Left ventricle myocardium inferior (tissue), 1 donor: Measurements from ENCODE around the gene SCLT1. TPM values are rescaled to one million over a fixed set of nuclear protein-coding genes. Genes with fewer than 3 reads are reported as not detected.

Experiments
- DNase-seq: peaks from one replicate; pipeline ENCODE4 v3.0.0-alpha.2; 2020
- H3K27ac ChIP-seq: fragments of 200-600 bp; replicated peaks from 2 replicates; pipeline ENCODE4 v1.8.0; 2021
- H3K27me3 ChIP-seq: fragments of 200-600 bp; 2 replicates; pipeline ENCODE4 v1.8.0; 2021; ENCODE audit warnings: low read depth
- H3K36me3 ChIP-seq: fragments of 200-600 bp; 2 replicates; pipeline ENCODE4 v1.8.0; 2021
- H3K4me1 ChIP-seq: fragments of 200-600 bp; 2 replicates; pipeline ENCODE4 v1.8.0; 2021
- H3K4me3 ChIP-seq: fragments of 200-600 bp; 2 replicates; pipeline ENCODE4 v1.8.0; 2021; ENCODE audit warnings: mild to moderate bottlenecking, moderate library complexity
- H3K9me3 ChIP-seq: fragments of 200-600 bp; replicated peaks from 2 replicates; pipeline ENCODE4 v1.8.0; 2021
- intact Hi-C: fragments of 100-400 bp; cut with micrococcal nuclease; formaldehyde crosslinking; loops from one replicate; pipeline ENCODE4 v1.11.0; 2022
- total RNA-seq: library from RNA; stranded (reverse); fragmentation: NEBNext Ultra II Directional; extraction: Animal tissue kit (Norgen Biotek cat#: 25700); gene quantifications from one replicate; pipeline ENCODE4 v1.2.1, GENCODE V29; 2021
- TF ChIP-seq, protein P1 (sequence below): fragments of 200-600 bp; IDR thresholded peaks from 2 replicates; pipeline ENCODE4 v1.8.0; 2021; ENCODE audit warnings: antibody characterized with exemption, mild to moderate bottlenecking, borderline replicate concordance
- donor health status: DM: no; HTN: yes; CAD: no; lungs with severe emphysema.

SCLT1 gene
- total RNA-seq, 1 donor from 2014 or later = 10.3 TPM

GRCh38 chr4:128861856-128862518 lies 231.4 kb downstream of the SCLT1 start:
- no peak for DNase-seq
- intact Hi-C loops = loop anchor here (5.0 kb wide), 1 partner anchor 670 kb away; no protein-coding TSS in a partner anchor
- peaks cover 60% of the 10 kb centered on the region for H3K36me3 ChIP-seq
- H3K27ac ChIP-seq = no peak overlapping the region
- H3K9me3 ChIP-seq = no peaks in the 10 kb centered on the region
- H3K27me3 ChIP-seq = no peaks in the 10 kb centered on the region
- no peak overlapping the region for H3K4me3 ChIP-seq
- TF ChIP-seq, protein P1, sequence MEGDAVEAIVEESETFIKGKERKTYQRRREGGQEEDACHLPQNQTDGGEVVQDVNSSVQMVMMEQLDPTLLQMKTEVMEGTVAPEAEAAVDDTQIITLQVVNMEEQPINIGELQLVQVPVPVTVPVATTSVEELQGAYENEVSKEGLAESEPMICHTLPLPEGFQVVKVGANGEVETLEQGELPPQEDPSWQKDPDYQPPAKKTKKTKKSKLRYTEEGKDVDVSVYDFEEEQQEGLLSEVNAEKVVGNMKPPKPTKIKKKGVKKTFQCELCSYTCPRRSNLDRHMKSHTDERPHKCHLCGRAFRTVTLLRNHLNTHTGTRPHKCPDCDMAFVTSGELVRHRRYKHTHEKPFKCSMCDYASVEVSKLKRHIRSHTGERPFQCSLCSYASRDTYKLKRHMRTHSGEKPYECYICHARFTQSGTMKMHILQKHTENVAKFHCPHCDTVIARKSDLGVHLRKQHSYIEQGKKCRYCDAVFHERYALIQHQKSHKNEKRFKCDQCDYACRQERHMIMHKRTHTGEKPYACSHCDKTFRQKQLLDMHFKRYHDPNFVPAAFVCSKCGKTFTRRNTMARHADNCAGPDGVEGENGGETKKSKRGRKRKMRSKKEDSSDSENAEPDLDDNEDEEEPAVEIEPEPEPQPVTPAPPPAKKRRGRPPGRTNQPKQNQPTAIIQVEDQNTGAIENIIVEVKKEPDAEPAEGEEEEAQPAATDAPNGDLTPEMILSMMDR = no peak
- H3K4me1 ChIP-seq = peaks cover 56% of the 10 kb centered on the region

DNA sequence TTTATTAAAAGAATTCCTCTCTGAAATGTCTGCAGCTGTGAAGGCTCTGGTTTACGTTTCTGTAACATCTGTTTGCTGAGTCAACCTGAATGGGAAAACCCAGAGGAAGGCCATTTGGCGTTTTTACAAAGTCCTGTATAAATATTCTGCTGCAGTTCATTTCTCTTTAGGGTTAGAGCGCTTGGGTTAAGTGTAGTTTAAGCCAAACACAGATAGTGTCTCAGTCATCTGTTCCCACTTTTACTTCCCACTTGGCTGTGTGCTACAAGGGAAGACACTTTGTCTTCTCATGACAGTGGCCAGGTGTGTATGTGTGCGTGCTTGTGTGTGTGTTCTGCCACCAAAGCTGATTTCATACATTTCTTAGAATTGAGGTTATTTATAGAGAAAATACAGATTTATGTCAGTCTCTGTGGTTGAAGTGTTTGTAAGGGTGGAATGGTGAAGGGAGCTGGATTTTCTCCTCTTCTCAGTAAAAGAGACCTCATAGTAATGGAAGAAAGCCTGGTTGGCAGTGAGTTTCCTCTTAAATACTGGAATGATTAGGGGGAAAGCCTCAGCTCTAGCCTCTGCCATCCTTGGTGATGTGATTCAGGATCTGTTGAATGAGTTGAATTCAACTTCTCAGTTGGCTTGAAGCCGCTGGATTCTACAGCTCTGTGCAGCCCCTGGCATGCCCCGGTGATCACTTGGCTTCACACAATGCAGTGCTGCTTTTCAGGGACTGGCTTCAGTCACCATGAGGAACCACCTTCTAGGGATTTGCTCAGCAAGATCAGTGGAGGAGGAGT lies 233.3 kb downstream of the SCLT1 start:
- Histone ChIP-seq H3K9me3 (no peaks in the 10 kb centered on the region), H3K4me1 (peaks cover 62% of the 10 kb centered on the region), H3K27ac (peak overlapping the region; percentile 38), H3K4me3 (no peak overlapping the region), H3K27me3 (no peaks in the 10 kb centered on the region), H3K36me3 (peaks cover 70% of the 10 kb centered on the region)
- intact Hi-C loops = loop anchor here (5.0 kb wide), 1 partner anchor 668 kb away; no protein-coding TSS in a partner anchor
- no peak for DNase-seq
- TF ChIP-seq, protein P1 = no peak

- Histone ChIP-seq H3K4me1 (peaks cover 65% of the 10 kb centered on the region), H3K36me3 (peaks cover 74% of the 10 kb centered on the region), H3K9me3 (no peaks in the 10 kb centered on the region), H3K27ac (peak overlapping the region; percentile 52), H3K4me3 (no peak overlapping the region), H3K27me3 (no peaks in the 10 kb centered on the region)
- intact Hi-C loops = no loop called here
- TF ChIP-seq, protein P1 = no peak
- no peak for DNase-seq
Measured at GRCh38 chr4:128858879-128859671, 234.3 kb downstream of the SCLT1 start.

DNA sequence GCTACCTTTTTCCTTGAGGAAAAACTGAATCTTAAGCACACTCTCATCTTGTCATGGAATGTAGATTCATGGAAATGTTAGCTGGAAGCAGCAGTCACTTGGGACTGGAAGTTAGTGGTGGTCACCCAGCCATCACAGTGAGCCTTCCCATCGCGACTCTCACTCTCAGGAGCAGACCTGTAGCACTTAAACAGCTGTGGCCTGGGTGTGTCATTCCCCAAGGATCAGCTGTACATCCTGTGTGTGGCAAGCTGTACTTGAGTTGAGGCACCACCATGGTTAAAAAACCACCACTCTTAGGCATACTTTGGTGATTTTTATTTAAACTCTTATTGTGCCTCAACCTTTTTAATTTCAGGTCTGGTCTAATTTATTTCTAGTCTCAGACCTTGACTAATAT lies 237.1 kb downstream of the SCLT1 start:
- Histone ChIP-seq H3K4me3 (no peak overlapping the region), H3K27me3 (no peaks in the 10 kb centered on the region), H3K4me1 (peaks cover 45% of the 10 kb centered on the region), H3K27ac (no peak overlapping the region), H3K36me3 (peaks cover 86% of the 10 kb centered on the region), H3K9me3 (no peaks in the 10 kb centered on the region)
- TF ChIP-seq, protein P1 = no peak
- intact Hi-C loops = no loop called here
- no peak for DNase-seq

DNA sequence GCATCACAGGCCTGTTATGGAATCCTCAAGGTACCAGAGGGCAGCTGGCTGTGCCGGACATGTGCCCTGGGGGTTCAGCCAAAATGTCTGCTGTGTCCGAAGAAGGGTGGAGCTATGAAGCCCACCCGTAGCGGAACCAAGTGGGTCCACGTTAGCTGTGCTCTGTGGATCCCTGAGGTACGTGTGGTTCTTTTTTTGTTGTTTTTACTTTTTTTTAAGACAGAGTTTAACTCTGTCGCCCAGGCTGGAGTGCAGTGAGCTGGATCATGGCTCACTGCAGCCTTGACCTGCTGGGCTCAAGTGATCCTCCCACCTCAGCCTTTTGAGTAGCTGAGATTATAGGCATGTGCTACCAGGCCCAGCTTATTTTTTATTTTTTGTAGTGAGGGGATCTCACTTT lies 237.7 kb downstream of the SCLT1 start:
- Histone ChIP-seq H3K9me3 (no peaks in the 10 kb centered on the region), H3K36me3 (peaks cover 86% of the 10 kb centered on the region), H3K27me3 (no peaks in the 10 kb centered on the region), H3K27ac (no peak overlapping the region), H3K4me3 (no peak overlapping the region), H3K4me1 (peaks cover 39% of the 10 kb centered on the region)
- TF ChIP-seq, protein P1 = no peak
- intact Hi-C loops = no loop called here
- DNase-seq = no peak
